Neural progenitor cell (in vitro differentiated cells): ENCODE data around the gene TRPC1.

Experiments
- EZH2 ChIP-seq: fragments of 200-600 bp; sonication (generic); IDR thresholded peaks from 2 replicates; pipeline ENCODE4 v1.6.1; 2017; ENCODE audit warnings: antibody characterized with exemption, mild to moderate bottlenecking, moderate library complexity
- EZH2phosphoT487 ChIP-seq: fragments of 200-600 bp; sonication (generic); IDR thresholded peaks from 2 replicates; pipeline ENCODE4 v1.6.1; 2017; ENCODE audit warnings: antibody characterized with exemption
- TF ChIP-seq, protein P1 (sequence below): fragments of 200-600 bp; sonication (generic); IDR thresholded peaks from 2 replicates; pipeline ENCODE4 v1.5.1; 2017; ENCODE audit warnings: antibody characterized with exemption, mild to moderate bottlenecking

- TF ChIP-seq EZH2 (no peak), EZH2phosphoT487 (no peak)
- TF ChIP-seq, protein P1, sequence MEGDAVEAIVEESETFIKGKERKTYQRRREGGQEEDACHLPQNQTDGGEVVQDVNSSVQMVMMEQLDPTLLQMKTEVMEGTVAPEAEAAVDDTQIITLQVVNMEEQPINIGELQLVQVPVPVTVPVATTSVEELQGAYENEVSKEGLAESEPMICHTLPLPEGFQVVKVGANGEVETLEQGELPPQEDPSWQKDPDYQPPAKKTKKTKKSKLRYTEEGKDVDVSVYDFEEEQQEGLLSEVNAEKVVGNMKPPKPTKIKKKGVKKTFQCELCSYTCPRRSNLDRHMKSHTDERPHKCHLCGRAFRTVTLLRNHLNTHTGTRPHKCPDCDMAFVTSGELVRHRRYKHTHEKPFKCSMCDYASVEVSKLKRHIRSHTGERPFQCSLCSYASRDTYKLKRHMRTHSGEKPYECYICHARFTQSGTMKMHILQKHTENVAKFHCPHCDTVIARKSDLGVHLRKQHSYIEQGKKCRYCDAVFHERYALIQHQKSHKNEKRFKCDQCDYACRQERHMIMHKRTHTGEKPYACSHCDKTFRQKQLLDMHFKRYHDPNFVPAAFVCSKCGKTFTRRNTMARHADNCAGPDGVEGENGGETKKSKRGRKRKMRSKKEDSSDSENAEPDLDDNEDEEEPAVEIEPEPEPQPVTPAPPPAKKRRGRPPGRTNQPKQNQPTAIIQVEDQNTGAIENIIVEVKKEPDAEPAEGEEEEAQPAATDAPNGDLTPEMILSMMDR = no peak
Measured at GRCh38 chr3:142676151-142676550, 47.7 kb upstream of the TRPC1 start.
